Ovary (tissue), 3 donors: ENCODE data around the gene DNAJC21.

Experiments
- CTCF ChIP-seq, 3 donors: fragments of 450-650 bp in 2 of 3; fragments of 200-600 bp in 1 of 3; IDR thresholded peaks; one replicate each; pipeline versions ENCODE4 v1.5.1 to v1.8.0; 2016 to 2022; ENCODE audit warnings: antibody characterized with exemption in 3 of 3, mild to moderate bottlenecking in 1 of 3
- POLR2A ChIP-seq: fragments of 450-650 bp; IDR thresholded peaks from one replicate; pipeline ENCODE4 v1.6.1; 2017; ENCODE audit warnings: antibody characterized with exemption, mild to moderate bottlenecking, moderate library complexity
- donor health status: DM: no; HTN: no; CAD: no.

GRCh38 chr5:34927785-34928184 lies 1.6 kb upstream of the DNAJC21 start:
- TF ChIP-seq CTCF (IDR thresholded peaks at IDR 0.05) (no peak), POLR2A (no peak)
